Measurements from ENCODE around the gene NCBP3.
"Not testable (repeated sequence)": the region's sequence is repeated elsewhere in the genome, so short reads cannot be mapped to it uniquely, and the experiment has no call there.

The NCBP3 gene

GRCh38 chr17:3793258-3793657, 52.8 kb downstream of the NCBP3 start:
- DNase-seq (ENCODE audit: low read depth in 2 of 2): not testable (repeated sequence)

- no peak for DNase-seq (ENCODE audit: low read depth in 2 of 2)
Measured at GRCh38 chr17:3792481-3792880, 53.6 kb downstream of the NCBP3 start.

GRCh38 chr17:3788200-3788599, 57.8 kb downstream of the NCBP3 start:
- no peak for DNase-seq (ENCODE audit: low read depth in 2 of 2)

- not testable (repeated sequence) for DNase-seq (ENCODE audit: low read depth in 2 of 2)
Measured at GRCh38 chr17:3785323-3785722, 60.7 kb downstream of the NCBP3 start.

GRCh38 chr17:3782751-3783150, 63.3 kb downstream of the NCBP3 start:
- DNase-seq (ENCODE audit: low read depth in 2 of 2): no peak

- no peak for DNase-seq (ENCODE audit: low read depth in 2 of 2)
Measured at GRCh38 chr17:3780986-3781385, 65.1 kb downstream of the NCBP3 start.

GRCh38 chr17:3777366-3778120, 68.5 kb downstream of the NCBP3 start:
- DNase-seq (ENCODE audit: low read depth in 2 of 2): no peak

- DNase-seq (ENCODE audit: low read depth in 2 of 2): no peak
Measured at GRCh38 chr17:3773966-3774365, 72.1 kb downstream of the NCBP3 start.

- DNase-seq (ENCODE audit: low read depth in 2 of 2): no peak
Measured at GRCh38 chr17:3773511-3773910, 72.5 kb downstream of the NCBP3 start.

- no peak for DNase-seq (ENCODE audit: low read depth in 2 of 2)
Measured at GRCh38 chr17:3772764-3773163, 73.3 kb downstream of the NCBP3 start.

GRCh38 chr17:3771140-3771539, 74.9 kb downstream of the NCBP3 start:
- no peak for DNase-seq (ENCODE audit: low read depth in 2 of 2)

GRCh38 chr17:3770466-3770865, 75.6 kb downstream of the NCBP3 start:
- DNase-seq (ENCODE audit: low read depth in 2 of 2): no peak

- no peak for DNase-seq (ENCODE audit: low read depth in 2 of 2)
Measured at GRCh38 chr17:3768769-3769168, 77.3 kb downstream of the NCBP3 start.

GRCh38 chr17:3768341-3768740, 77.7 kb downstream of the NCBP3 start:
- DNase-seq (ENCODE audit: low read depth in 2 of 2): no peak

GRCh38 chr17:3766779-3767178, 79.3 kb downstream of the NCBP3 start:
- no peak for DNase-seq (ENCODE audit: low read depth in 2 of 2)

GRCh38 chr17:3765981-3766380, 80.1 kb downstream of the NCBP3 start:
- DNase-seq (ENCODE audit: low read depth in 2 of 2): no peak

GRCh38 chr17:3763777-3764170, 82.3 kb downstream of the NCBP3 start:
- DNase-seq (ENCODE audit: low read depth in 2 of 2): no peak

GRCh38 chr17:3762922-3763776, 82.9 kb downstream of the NCBP3 start:
- DNase-seq (ENCODE audit: low read depth in 2 of 2): no peak

GRCh38 chr17:3761918-3762380, 84.1 kb downstream of the NCBP3 start:
- no peak for DNase-seq (ENCODE audit: low read depth in 2 of 2)

- DNase-seq (ENCODE audit: low read depth in 2 of 2): no peak
Measured at GRCh38 chr17:3761036-3761917, 84.8 kb downstream of the NCBP3 start.

- no peak for DNase-seq (ENCODE audit: low read depth in 2 of 2)
Measured at GRCh38 chr17:3759597-3760216, 86.3 kb downstream of the NCBP3 start.
